K562 (cell line): ENCODE data around the gene SCGB1A1. TPM values are rescaled to one million over a fixed set of nuclear protein-coding genes. Genes with fewer than 3 reads are reported as not detected.

Experiments used
- ATAC-seq: fragments of 200-7000 bp; cut with Tn5 transposase; 3 replicates; pipeline ENCODE4 v1.9.1; 2020; ENCODE audit warnings: moderate library complexity
- BruUV-seq: library from RNA; stranded (reverse); fragments of 400-500 nt; replicated peaks from 2 replicates; lab custom pipeline; 2021; lab: Mats Ljungman, UMichigan
- CTCF ChIA-PET: fragments of 300-600 bp; formaldehyde crosslinking; extraction: SDS; loops from one replicate; lab custom pipeline; 2021; ENCODE audit warnings: low intra/inter-chr PET ratio; lab: Yijun Ruan, JAX
- POLR2A ChIA-PET: fragments of 300-600, 350-650 bp; sonication (Branson Sonifier 250); formaldehyde crosslinking; extraction: SDS; loops from one replicate; lab custom pipeline; 2021; ENCODE audit warnings: antibody characterized with exemption, inconsistent platforms; lab: Yijun Ruan, JAX
- DNase-seq, 4 experiments: peaks; one replicate each; pipeline versions ENCODE4 v3.0.0 to v3.0.0-alpha.2; 2011 to 2018; ENCODE audit warnings: low spot score in 3 of 4, mixed read lengths in 3 of 4; ENCODE audit errors: extremely low read depth in 1 of 4
- FAIRE-seq: peaks from 2 replicates; lab custom pipeline; 2011; peaks lifted over from hg19 to GRCh38; lab: Jason Lieb, UNC
- H2AFZ ChIP-seq: 2 replicates; pipeline ENCODE4 v1.6.0; 2011; ENCODE audit warnings: low read depth, low read length, control low read depth, inconsistent platforms
- H3K27ac ChIP-seq: fragments of 200-600 bp; 3 replicates; pipeline ENCODE4 v1.8.0; 2011; ENCODE audit warnings: low read depth, mild to moderate bottlenecking, control low read depth, inconsistent platforms, low read length, moderate library complexity, mixed read lengths; ENCODE audit errors: extremely low read depth
- H3K27me3 ChIP-seq, 2 experiments: fragments of 300-600 bp in 1 of 2; 2 replicates in 1 of 2; 3 replicates in 1 of 2; pipeline versions ENCODE4 v1.6.0 to v1.8.0; 2011; ENCODE audit warnings: inconsistent platforms in 2 of 2, low read length in 2 of 2, mild to moderate bottlenecking in 1 of 2, mixed read lengths in 1 of 2, moderate library complexity in 1 of 2; ENCODE audit not compliant: control insufficient read depth in 2 of 2, insufficient read depth in 2 of 2
- H3K36me3 ChIP-seq: fragments of 300-600 bp; 3 replicates; pipeline ENCODE4 v1.8.0; 2011; ENCODE audit warnings: mild to moderate bottlenecking, low read length, inconsistent platforms; ENCODE audit not compliant: control insufficient read depth, insufficient read depth
- H3K4me1 ChIP-seq, 2 experiments: fragments of 200-600 bp in 1 of 2; replicated peaks in 1 of 2; 2 replicates in 1 of 2; 3 replicates in 1 of 2; pipeline versions ENCODE4 v1.5.1 to v1.8.0; 2011; ENCODE audit warnings: inconsistent platforms in 2 of 2, low read length in 2 of 2, mild to moderate bottlenecking in 1 of 2, mixed read lengths in 1 of 2, moderate library complexity in 1 of 2; ENCODE audit not compliant: control insufficient read depth in 2 of 2, insufficient read depth in 2 of 2
- H3K4me2 ChIP-seq: 2 replicates; pipeline ENCODE4 v1.6.1; 2011; ENCODE audit warnings: low read length, control low read depth, inconsistent platforms, mixed read lengths; ENCODE audit not compliant: insufficient read depth
- H3K4me3 ChIP-seq: fragments of 200-600 bp; sonication (generic), shearing (Covaris generic); 2 replicates; pipeline ENCODE4 v1.5.1; 2016; ENCODE audit warnings: control low read depth, inconsistent platforms
- H3K79me2 ChIP-seq: fragments of 200-600 bp; 3 replicates; pipeline ENCODE4 v1.8.0; 2011; ENCODE audit warnings: low read length, inconsistent platforms; ENCODE audit not compliant: control insufficient read depth, insufficient read depth
- H3K9ac ChIP-seq, 2 experiments: 2 replicates each; pipeline versions ENCODE4 v1.6.0 to v1.6.1; 2011; ENCODE audit warnings: low read depth in 2 of 2, low read length in 2 of 2, control low read depth in 1 of 2, inconsistent platforms in 1 of 2, mild to moderate bottlenecking in 1 of 2, mixed read lengths in 1 of 2; ENCODE audit not compliant: insufficient read depth in 1 of 2
- H3K9me1 ChIP-seq: one replicate; pipeline ENCODE4 v1.6.0; 2011; ENCODE audit warnings: inconsistent platforms, mild to moderate bottlenecking, low read length, moderate library complexity; ENCODE audit not compliant: control insufficient read depth, insufficient read depth
- H3K9me3 ChIP-seq: replicated peaks from 2 replicates; pipeline ENCODE4 v1.5.1; 2011; ENCODE audit warnings: low read depth, low read length, inconsistent platforms; ENCODE audit not compliant: control insufficient read depth, insufficient read depth
- H4K20me1 ChIP-seq: replicated peaks from 2 replicates; pipeline ENCODE4 v1.6.1; 2011; ENCODE audit warnings: low read length, inconsistent platforms, mixed read lengths; ENCODE audit not compliant: control insufficient read depth, insufficient read depth
- BRCA1 ChIP-seq, 2 experiments: fragments of 450-650 bp in 1 of 2; sonication (generic) in 1 of 2; formaldehyde crosslinking in 1 of 2; IDR thresholded peaks; 2 replicates each; pipeline versions ENCODE4 v1.5.0 to v1.6.1; 2017 to 2020; ENCODE audit warnings: mild to moderate bottlenecking in 1 of 2, missing genetic modification reagents in 1 of 2
- CREB1 ChIP-seq, 2 experiments: sonication (generic) in 1 of 2; formaldehyde crosslinking in 1 of 2; IDR thresholded peaks; 2 replicates each; pipeline versions ENCODE4 v1.6.1 to v1.8.0; 2012 to 2022; ENCODE audit warnings: inconsistent platforms in 1 of 2, mild to moderate bottlenecking in 1 of 2, missing genetic modification reagents in 1 of 2, moderate library complexity in 1 of 2
- EWSR1 ChIP-seq: fragments of 450-650 bp; IDR thresholded peaks from 2 replicates; pipeline ENCODE4 v1.6.1; 2018; ENCODE audit warnings: borderline replicate concordance, mild to moderate bottlenecking, low read depth, moderate library complexity; ENCODE audit not compliant: partially characterized antibody
- HINFP ChIP-seq: fragments of 450-650 bp; conservative IDR thresholded peaks from 2 replicates; pipeline ENCODE4 v1.6.1; 2016; ENCODE audit warnings: missing genetic modification characterization, low read depth, mild to moderate bottlenecking, control low read depth, missing compliant biosample characterization
- HNRNPL ChIP-seq: fragments of 200-400 bp; formaldehyde crosslinking; IDR thresholded peaks from 2 replicates; pipeline ENCODE4 v1.6.1; 2017; ENCODE audit warnings: low read depth, mild to moderate bottlenecking, low read length
- HNRNPUL1 ChIP-seq: fragments of 200-400 bp; formaldehyde crosslinking; IDR thresholded peaks from 2 replicates; pipeline ENCODE4 v1.6.1; 2017; ENCODE audit warnings: low read length
- MYBL2 ChIP-seq, 2 experiments: fragments of 450-650 bp in 1 of 2; sonication (generic) in 1 of 2; formaldehyde crosslinking in 1 of 2; IDR thresholded peaks; 2 replicates each; pipeline versions ENCODE4 v1.6.1 to v1.8.1; 2017 to 2022; ENCODE audit warnings: borderline replicate concordance in 1 of 2, inconsistent platforms in 1 of 2, low read depth in 1 of 2, mild to moderate bottlenecking in 1 of 2, missing genetic modification reagents in 1 of 2, moderate library complexity in 1 of 2
- RBM17 ChIP-seq: fragments of 200-400 bp; formaldehyde crosslinking; IDR thresholded peaks from 2 replicates; pipeline ENCODE4 v1.6.1; 2017; ENCODE audit warnings: low read depth, mild to moderate bottlenecking, low read length, borderline replicate concordance
- SAFB ChIP-seq: fragments of 200-400 bp; formaldehyde crosslinking; IDR thresholded peaks from 2 replicates; pipeline ENCODE4 v1.6.1; 2017; ENCODE audit warnings: low read depth, low read length, borderline replicate concordance
- TBL1XR1 ChIP-seq, 2 experiments: IDR thresholded peaks; 2 replicates each; pipeline ENCODE4 v1.6.1; 2012; ENCODE audit warnings: improper control_type of control experiment in 2 of 2, low read length in 2 of 2, mild to moderate bottlenecking in 1 of 2
- TOE1 ChIP-seq, 2 experiments: fragments of 450-650 bp in 1 of 2; sonication (generic) in 1 of 2; formaldehyde crosslinking in 1 of 2; IDR thresholded peaks; 2 replicates each; pipeline versions ENCODE4 v1.7.1 to v1.8.0; 2016 to 2022; ENCODE audit warnings: borderline replicate concordance in 2 of 2, mild to moderate bottlenecking in 2 of 2, antibody characterized with exemption in 1 of 2, inconsistent platforms in 1 of 2, low read depth in 1 of 2, missing genetic modification reagents in 1 of 2, moderate library complexity in 1 of 2
- ZBTB1 ChIP-seq: sonication (generic); formaldehyde crosslinking; IDR thresholded peaks from 2 replicates; pipeline ENCODE4 v1.8.1; 2023; ENCODE audit warnings: missing genetic modification reagents, low read depth, mild to moderate bottlenecking, borderline replicate concordance
- WGBS: fragments of 100-300 bp; shearing (Covaris generic); methylation state at CpG from one replicate; pipeline ENCODE4 v1.1.6; 2016; ENCODE audit warnings: low coverage, mixed read lengths; ENCODE audit not compliant: insufficient coverage; ENCODE audit errors: missing lambda C conversion rate; 5-methylcytosine and 5-hydroxymethylcytosine counted together
- in situ Hi-C: fragments of 300-500 bp; cut with MboI; formaldehyde crosslinking; loops from 4 replicates; pipeline ENCODE4 v1.15.0; 2018; ENCODE audit warnings: inconsistent platforms, mixed read lengths
- intact Hi-C: fragments of 100-400 bp; cut with micrococcal nuclease; formaldehyde crosslinking; loops from 2 replicates; pipeline ENCODE4 v1.14.2; 2022
- polyA plus RNA-seq, 8 experiments: library from polyadenylated mRNA; depleted of rRNA in 4 of 8; stranded (reverse) in 5 of 8; unstranded in 3 of 8; fragments of >200 nt; fragmentation: Nextera tagmentation in 2 of 8; fragmentation: Illumina TruSeq in 1 of 8; extraction: Ambion mirVana in 2 of 8; extraction: Trizol in 1 of 8; gene quantifications; 2 replicates each; pipeline versions ENCODE4 v1.2.1 to v1.2.3, GENCODE V29; 2011 to 2014; ENCODE audit warnings: inconsistent platforms in 1 of 8, missing spikeins in 1 of 8
- total RNA-seq, 7 experiments: library from RNA; depleted of rRNA in 6 of 7; stranded (reverse); fragments of >200 nt in 6 of 7; fragmentation: Illumina TruSeq in 2 of 7; extraction: Trizol in 2 of 7; gene quantifications; 2 replicates each; pipeline versions ENCODE4 v1.2.1 to v1.2.3, GENCODE V29; 2011 to 2021; ENCODE audit warnings: low replicate concordance in 1 of 7
- TF ChIP-seq, protein P1 (sequence below): IDR thresholded peaks from 2 replicates; pipeline ENCODE4 v1.6.1; 2011; ENCODE audit warnings: borderline replicate concordance, low read depth, mild to moderate bottlenecking, moderate library complexity, low read length; ENCODE audit not compliant: insufficient read depth, poor library complexity, severe bottlenecking

SCGB1A1 gene
- total and polyA plus RNA-seq, 9 of the 15 experiments (the other 6 are each of a cell fraction or from before 2014, with no cell fraction given): 0.55 TPM; not detected in 8

- DNase-seq (no peak), ATAC-seq (no peak), FAIRE-seq (no peak)
- Histone ChIP-seq H3K4me3 (no peak overlapping the region), H3K9me1 (no peaks in the 10 kb centered on the region), H3K27ac (no peak overlapping the region), H2AFZ (no peak overlapping the region), H3K79me2 (no peaks in the 10 kb centered on the region), H3K27me3 (no peaks in the 10 kb centered on the region), H3K4me2 (no peak overlapping the region), H3K4me1 (peaks cover 0 to 5% of the 10 kb centered on the region in 2 experiments; a peak in 2 of 5 replicates), H3K9ac (0 out of 4 replicates have a peak overlapping the region, but pooled peaks of 1 of the 2 experiments have one; percentile 28), H3K9me3 (no peaks in the 10 kb centered on the region), H3K36me3 (no peaks in the 10 kb centered on the region), H4K20me1 (no peaks in the 10 kb centered on the region)
- CTCF ChIA-PET: no interaction called here
- no TSS peak for BruUV-seq
- POLR2A ChIA-PET: no interaction called here
- intact Hi-C loops (no loop called here), in situ Hi-C loops (loop anchor here (25.0 kb wide), 2 partner anchors 475 to 625 kb away; partner anchors contain the start of gene SLC22A8)
- TF ChIP-seq ZBTB1 (no peak), HNRNPL (no peak), TBL1XR1 (IDR thresholded peaks at IDR 0.05; ENCODE audit: low read length in 2 of 2) (no peak), BRCA1 (IDR thresholded peaks at IDR 0.05) (no peak), BRCA1 (CRISPR knock-in tag; IDR thresholded peaks at IDR 0.05) (no peak), HINFP (no peak), TOE1 (IDR thresholded peaks at IDR 0.05; ENCODE audit: borderline replicate concordance) (no peak), TOE1 (CRISPR knock-in tag; IDR thresholded peaks at IDR 0.05; ENCODE audit: borderline replicate concordance, low read depth) (no peak), MYBL2 (IDR thresholded peaks at IDR 0.05; ENCODE audit: low read depth) (no peak), MYBL2 (CRISPR knock-in tag; IDR thresholded peaks at IDR 0.05; ENCODE audit: borderline replicate concordance) (no peak), SAFB (no peak), RBM17 (no peak), HNRNPUL1 (no peak), CREB1 (IDR thresholded peaks at IDR 0.05) (no peak), CREB1 (CRISPR knock-in tag; IDR thresholded peaks at IDR 0.05) (no peak), EWSR1 (no peak)
- TF ChIP-seq, protein P1, sequence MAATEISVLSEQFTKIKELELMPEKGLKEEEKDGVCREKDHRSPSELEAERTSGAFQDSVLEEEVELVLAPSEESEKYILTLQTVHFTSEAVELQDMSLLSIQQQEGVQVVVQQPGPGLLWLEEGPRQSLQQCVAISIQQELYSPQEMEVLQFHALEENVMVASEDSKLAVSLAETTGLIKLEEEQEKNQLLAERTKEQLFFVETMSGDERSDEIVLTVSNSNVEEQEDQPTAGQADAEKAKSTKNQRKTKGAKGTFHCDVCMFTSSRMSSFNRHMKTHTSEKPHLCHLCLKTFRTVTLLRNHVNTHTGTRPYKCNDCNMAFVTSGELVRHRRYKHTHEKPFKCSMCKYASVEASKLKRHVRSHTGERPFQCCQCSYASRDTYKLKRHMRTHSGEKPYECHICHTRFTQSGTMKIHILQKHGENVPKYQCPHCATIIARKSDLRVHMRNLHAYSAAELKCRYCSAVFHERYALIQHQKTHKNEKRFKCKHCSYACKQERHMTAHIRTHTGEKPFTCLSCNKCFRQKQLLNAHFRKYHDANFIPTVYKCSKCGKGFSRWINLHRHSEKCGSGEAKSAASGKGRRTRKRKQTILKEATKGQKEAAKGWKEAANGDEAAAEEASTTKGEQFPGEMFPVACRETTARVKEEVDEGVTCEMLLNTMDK: no peak
- 82% methylated on average over 3 of the region's 3 CpGs for WGBS
These were observed 31.5 kb upstream of the SCGB1A1 start for GRCh38 chr11:62387381-62387780.
